Neural progenitor cell (in vitro differentiated cells): Measurements from ENCODE around the gene SEC16B.

ENCODE experiments used
- CTCF ChIP-seq: fragments of 200-600 bp; sonication (generic); IDR thresholded peaks from 2 replicates; pipeline ENCODE4 v1.5.1; 2017; ENCODE audit warnings: antibody characterized with exemption, mild to moderate bottlenecking
- EZH2 ChIP-seq: fragments of 200-600 bp; sonication (generic); IDR thresholded peaks from 2 replicates; pipeline ENCODE4 v1.6.1; 2017; ENCODE audit warnings: antibody characterized with exemption, mild to moderate bottlenecking, moderate library complexity
- EZH2phosphoT487 ChIP-seq: fragments of 200-600 bp; sonication (generic); IDR thresholded peaks from 2 replicates; pipeline ENCODE4 v1.6.1; 2017; ENCODE audit warnings: antibody characterized with exemption

DNA sequence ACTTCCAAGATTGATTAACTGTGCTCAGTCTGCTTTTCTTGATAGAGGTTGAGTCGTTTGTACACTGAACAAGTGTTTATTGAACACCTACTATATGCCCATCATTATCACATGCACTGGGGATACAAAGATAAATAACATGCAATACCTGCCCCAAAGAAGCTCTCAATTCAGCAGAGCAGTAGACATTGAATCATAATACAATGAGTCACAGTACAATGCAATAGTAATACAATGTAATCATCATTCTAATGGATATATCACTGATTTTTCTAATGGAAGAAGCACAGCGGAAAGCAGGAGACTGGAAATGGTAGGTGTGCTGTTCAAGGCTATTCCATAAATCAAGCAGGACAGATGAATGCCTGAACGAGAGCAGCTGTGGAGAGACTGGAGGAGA lies 3.7 kb upstream of the SEC16B start:
- TF ChIP-seq EZH2 (no peak), CTCF (no peak), EZH2phosphoT487 (no peak)
